Measurements from ENCODE around the gene RELN.

DNA sequence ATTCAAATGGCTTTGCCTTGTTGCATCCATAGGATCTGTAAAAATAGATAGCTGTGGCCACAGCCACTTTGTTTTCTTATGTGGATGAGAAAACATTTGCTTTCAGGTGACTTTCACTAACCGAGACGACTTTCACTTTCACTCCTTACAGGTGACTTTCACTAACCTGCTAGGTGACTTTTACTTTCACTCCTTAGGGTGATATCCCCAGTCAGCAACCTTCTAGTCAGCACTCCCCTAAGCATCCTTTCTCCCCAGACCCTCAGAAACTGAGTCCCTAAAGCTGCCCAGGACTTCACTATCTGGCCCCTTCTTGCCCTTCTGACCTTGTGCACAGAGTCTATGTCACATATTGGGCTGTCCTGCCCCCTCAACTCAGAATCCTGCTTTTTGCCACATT lies 177.5 kb downstream of the RELN start:
- TF ChIP-seq, protein P1, sequence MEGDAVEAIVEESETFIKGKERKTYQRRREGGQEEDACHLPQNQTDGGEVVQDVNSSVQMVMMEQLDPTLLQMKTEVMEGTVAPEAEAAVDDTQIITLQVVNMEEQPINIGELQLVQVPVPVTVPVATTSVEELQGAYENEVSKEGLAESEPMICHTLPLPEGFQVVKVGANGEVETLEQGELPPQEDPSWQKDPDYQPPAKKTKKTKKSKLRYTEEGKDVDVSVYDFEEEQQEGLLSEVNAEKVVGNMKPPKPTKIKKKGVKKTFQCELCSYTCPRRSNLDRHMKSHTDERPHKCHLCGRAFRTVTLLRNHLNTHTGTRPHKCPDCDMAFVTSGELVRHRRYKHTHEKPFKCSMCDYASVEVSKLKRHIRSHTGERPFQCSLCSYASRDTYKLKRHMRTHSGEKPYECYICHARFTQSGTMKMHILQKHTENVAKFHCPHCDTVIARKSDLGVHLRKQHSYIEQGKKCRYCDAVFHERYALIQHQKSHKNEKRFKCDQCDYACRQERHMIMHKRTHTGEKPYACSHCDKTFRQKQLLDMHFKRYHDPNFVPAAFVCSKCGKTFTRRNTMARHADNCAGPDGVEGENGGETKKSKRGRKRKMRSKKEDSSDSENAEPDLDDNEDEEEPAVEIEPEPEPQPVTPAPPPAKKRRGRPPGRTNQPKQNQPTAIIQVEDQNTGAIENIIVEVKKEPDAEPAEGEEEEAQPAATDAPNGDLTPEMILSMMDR (IDR thresholded peaks at IDR 0.05), result no peak
- TF ChIP-seq POLR2A (IDR thresholded peaks at IDR 0.05), result no peak
- no peak for TF ChIP-seq POLR2AphosphoS5 (IDR thresholded peaks at IDR 0.05; ENCODE audit: insufficient read depth in 1 of 2, low read depth in 1 of 2)
